A549 (cell line): ENCODE measurements around the gene GAS7. TPM values are rescaled to one million over a fixed set of nuclear protein-coding genes. Genes with fewer than 3 reads are reported as not detected.

Experiments
- ATAC-seq, 2 experiments: fragments of 200-7000 bp in 1 of 2; fragments of >200 bp in 1 of 2; cut with Nextera tagmentation in 1 of 2; cut with Tn5 transposase in 1 of 2; 3 replicates each; pipeline versions ENCODE4 v1.8.0 to v1.9.1; 2018 to 2020; ENCODE audit warnings: mild to moderate bottlenecking in 1 of 2, moderate library complexity in 1 of 2
- CTCF ChIA-PET: fragments of 300-600 bp; sonication (Branson Sonifier 250); formaldehyde crosslinking; extraction: SDS; loops from one replicate; lab custom pipeline; 2021; ENCODE audit warnings: antibody characterized with exemption, inconsistent platforms; lab: Yijun Ruan, JAX
- POLR2A ChIA-PET: fragments of 350-600 bp; formaldehyde crosslinking; extraction: SDS; loops from one replicate; lab custom pipeline; 2021; ENCODE audit warnings: antibody characterized with exemption, inconsistent platforms; lab: Yijun Ruan, JAX
- DNase-seq, 2 experiments: peaks; one replicate each; pipeline versions ENCODE4 v3.0.0 to v3.0.0-alpha.2; 2011 to 2016; ENCODE audit warnings: low read depth in 1 of 2, low spot score in 1 of 2
- FAIRE-seq: peaks from 2 replicates; lab custom pipeline; 2011; peaks lifted over from hg19 to GRCh38; lab: Jason Lieb, UNC
- H3K27ac ChIP-seq, 2 experiments: fragments of >200 bp; sonication (Bioruptor Twin); formaldehyde crosslinking; 3 replicates each; pipeline ENCODE4 v1.5.1; 2016 to 2017
- H3K4me1 ChIP-seq: fragments of >200 bp; sonication (Bioruptor Twin); formaldehyde crosslinking; 3 replicates; pipeline ENCODE4 v1.6.1; 2016
- H3K4me2 ChIP-seq: fragments of >200 bp; sonication (Bioruptor Twin); formaldehyde crosslinking; 3 replicates; pipeline ENCODE4 v1.6.1; 2016
- H3K4me3 ChIP-seq: fragments of >200 bp; sonication (Bioruptor Twin); formaldehyde crosslinking; 3 replicates; pipeline ENCODE4 v1.5.1; 2016
- H3K9me3 ChIP-seq: fragments of >200 bp; sonication (Bioruptor Twin); formaldehyde crosslinking; 3 replicates; pipeline ENCODE4 v1.6.1; 2016
- BHLHE40 ChIP-seq: IDR thresholded peaks from 2 replicates; pipeline ENCODE4 v1.6.1; 2012; ENCODE audit warnings: low read depth, low read length, inconsistent platforms
- CBX2 ChIP-seq: fragments of 200-600 bp; sonication (generic); IDR thresholded peaks from 2 replicates; pipeline ENCODE4 v1.6.1; 2016; ENCODE audit warnings: low read depth, mild to moderate bottlenecking, borderline replicate concordance
- CEBPB ChIP-seq, 2 experiments: fragments of >200 bp in 1 of 2; sonication (Bioruptor Twin) in 1 of 2; formaldehyde crosslinking in 1 of 2; IDR thresholded peaks; 2 replicates each; pipeline ENCODE4 v1.6.1; 2012 to 2016
- FOSL2 ChIP-seq, 2 experiments: fragments of 450-650 bp in 1 of 2; fragments of >200 bp in 1 of 2; sonication (Bioruptor Twin) in 1 of 2; formaldehyde crosslinking; IDR thresholded peaks; 2 replicates each; pipeline versions ENCODE4 v1.5.0 to v1.6.1; 2016 to 2020; ENCODE audit warnings: mild to moderate bottlenecking in 1 of 2, moderate library complexity in 1 of 2
- HEYL ChIP-seq: fragments of 250-450 bp; sonication (Bioruptor Pico); IDR thresholded peaks from 2 replicates; pipeline ENCODE4 v1.8.0; 2021; ENCODE audit warnings: mild to moderate bottlenecking, moderate library complexity
- HOXB13 ChIP-seq: fragments of 250-450 bp; sonication (Bioruptor Pico); IDR thresholded peaks from 2 replicates; pipeline ENCODE4 v1.5.0; 2020; ENCODE audit warnings: low read depth, mild to moderate bottlenecking, moderate library complexity
- HOXB5 ChIP-seq: fragments of 250-450 bp; sonication (Bioruptor Pico); IDR thresholded peaks from 2 replicates; pipeline ENCODE4 v1.5.0; 2020; ENCODE audit warnings: mild to moderate bottlenecking, moderate library complexity
- JUN ChIP-seq, 2 experiments: fragments of >200 bp; sonication (Bioruptor Twin); formaldehyde crosslinking; IDR thresholded peaks; 2 replicates in 1 of 2; 3 replicates in 1 of 2; pipeline ENCODE4 v1.6.1; 2016 to 2017
- JUNB ChIP-seq: fragments of >200 bp; sonication (Bioruptor Twin); formaldehyde crosslinking; IDR thresholded peaks from 2 replicates; pipeline ENCODE4 v1.6.1; 2016
- KDM1A ChIP-seq: fragments of 200-600 bp; sonication (generic); IDR thresholded peaks from 2 replicates; pipeline ENCODE4 v1.6.1; 2016; ENCODE audit warnings: low read depth, mild to moderate bottlenecking
- MAFK ChIP-seq: fragments of 450-650 bp; IDR thresholded peaks from 2 replicates; pipeline ENCODE4 v1.6.1; 2014; ENCODE audit not compliant: partially characterized antibody
- MAZ ChIP-seq: fragments of 150-350 bp; IDR thresholded peaks from 2 replicates; pipeline ENCODE4 v1.6.1; 2014; ENCODE audit warnings: antibody characterized with exemption, low read depth, low read length, borderline replicate concordance
- NPAS2 ChIP-seq: fragments of 250-450 bp; sonication (Bioruptor Pico); IDR thresholded peaks from 2 replicates; pipeline ENCODE4 v1.8.0; 2022; ENCODE audit warnings: mild to moderate bottlenecking, moderate library complexity, borderline replicate concordance
- NR3C1 ChIP-seq: fragments of >200 bp; sonication (Bioruptor Twin); formaldehyde crosslinking; IDR thresholded peaks from 3 replicates; pipeline ENCODE4 v1.6.1; 2017
- POLR2A ChIP-seq: IDR thresholded peaks from 2 replicates; pipeline ENCODE4 v1.6.1; 2012; ENCODE audit warnings: mild to moderate bottlenecking, low read length
- RAD21 ChIP-seq, 2 experiments: fragments of >200 bp in 1 of 2; sonication (Bioruptor Twin) in 1 of 2; formaldehyde crosslinking in 1 of 2; IDR thresholded peaks in 1 of 2; conservative IDR thresholded peaks in 1 of 2; 2 replicates in 1 of 2; 3 replicates in 1 of 2; pipeline ENCODE4 v1.6.1; 2012 to 2018; ENCODE audit warnings: inconsistent platforms in 1 of 2
- RCOR1 ChIP-seq: fragments of 150-350 bp; IDR thresholded peaks from 2 replicates; pipeline ENCODE4 v1.6.1; 2014; ENCODE audit warnings: antibody characterized with exemption, low read length, low read depth
- SMC3 ChIP-seq: fragments of >200 bp; sonication (Bioruptor Twin); formaldehyde crosslinking; IDR thresholded peaks from 3 replicates; pipeline ENCODE4 v1.6.1; 2018; ENCODE audit warnings: inconsistent platforms
- ZSCAN20 ChIP-seq: fragments of 250-450 bp; sonication (Bioruptor Pico); IDR thresholded peaks from 2 replicates; pipeline ENCODE4 v1.8.0; 2022; ENCODE audit warnings: mild to moderate bottlenecking, moderate library complexity
- whole genome bisulfite sequencing: methylation state at CpG from one replicate; pipeline ENCODE4 v1.1.6; 2017; ENCODE audit errors: missing lambda C conversion rate; 5-methylcytosine and 5-hydroxymethylcytosine counted together
- polyA plus RNA-seq, 4 experiments: library from polyadenylated mRNA; depleted of rRNA in 3 of 4; stranded (reverse); fragments of >200 nt; fragmentation: RNase III in 1 of 4; extraction: RNeasy Plus Mini Kit Qiagen cat#74134 plus additional on column Dnase treatment in 1 of 4; gene quantifications; 2 replicates in 3 of 4; 3 replicates in 1 of 4; pipeline ENCODE4 v1.2.3, GENCODE V29; 2011 to 2017
- TF ChIP-seq, protein P1 (sequence below): IDR thresholded peaks from 2 replicates; pipeline ENCODE4 v1.6.1; 2012
- TF ChIP-seq, protein P2 (sequence below): fragments of 250-450 bp; sonication (Bioruptor Pico); IDR thresholded peaks from 2 replicates; pipeline ENCODE4 v1.5.0; 2021; ENCODE audit warnings: mild to moderate bottlenecking, moderate library complexity, borderline replicate concordance
- TF ChIP-seq, protein P3 (sequence below): fragments of 150-350 bp; IDR thresholded peaks from 2 replicates; pipeline ENCODE4 v1.6.1; 2014; ENCODE audit warnings: low read depth, mild to moderate bottlenecking, low read length
- TF ChIP-seq, protein P4 (sequence below): fragments of 200-600 bp; sonication (generic); IDR thresholded peaks from 2 replicates; pipeline ENCODE4 v1.6.1; 2016; ENCODE audit warnings: antibody characterized with exemption, mild to moderate bottlenecking, moderate library complexity

GAS7 gene
- polyA plus RNA-seq, 2 of the 4 experiments (the other 2 are of a cell fraction) = 1.3 to 1.5 TPM

DNA sequence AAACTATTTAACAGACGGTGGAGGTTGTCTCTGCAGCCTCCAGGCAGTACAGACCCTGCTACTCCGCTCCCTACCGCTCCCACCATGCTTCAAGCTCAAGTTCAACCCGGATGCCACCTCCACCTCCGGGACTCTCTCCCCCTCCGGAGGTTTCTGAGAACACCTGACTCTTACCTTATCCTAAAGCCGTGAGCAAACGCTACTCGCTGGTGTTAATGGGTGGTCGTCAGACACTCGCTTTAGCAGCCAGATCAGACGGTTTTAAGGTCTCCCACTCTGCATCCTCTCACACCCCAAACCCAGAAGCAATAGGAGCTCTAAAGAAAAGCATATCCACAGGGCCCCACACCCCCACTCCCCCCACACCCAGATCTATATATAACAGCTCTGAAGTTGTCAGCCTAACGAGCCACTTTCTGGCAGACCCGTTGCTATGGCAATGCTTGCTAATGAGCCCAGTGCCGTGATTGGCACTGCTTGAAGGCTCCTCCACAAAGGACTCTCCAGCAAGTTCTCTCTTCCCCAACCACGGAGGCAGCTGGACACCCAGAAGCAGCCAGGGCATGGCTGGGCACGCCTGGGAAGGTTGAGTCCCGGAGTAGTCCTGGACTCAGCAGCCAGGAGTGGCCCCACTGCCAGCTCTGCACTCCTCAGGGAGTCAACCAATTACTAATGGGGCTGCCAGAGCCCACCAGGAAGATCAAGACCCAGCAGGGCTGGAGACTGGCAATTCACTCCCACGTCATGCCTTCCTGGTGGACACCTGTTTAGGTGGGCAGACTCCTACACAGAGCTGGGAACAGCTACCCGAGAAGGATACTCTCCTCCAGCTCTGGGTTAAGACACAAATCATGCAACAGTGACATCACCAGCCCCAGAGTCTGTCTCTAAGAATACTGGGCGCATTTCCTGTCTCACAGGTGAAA is 172.2 kb downstream of the GAS7 start:
- DNase-seq (no peak), FAIRE-seq (no peak), ATAC-seq (peak in 1 of 2 experiments; percentile 27; a peak in 3 of 6 replicates)
- ChIA-PET CTCF (interaction anchor here (1.2 kb wide), 2 partner anchors 11 to 200 kb away, joined by 3 to 5 read pairs; no protein-coding TSS in a partner anchor), POLR2A (no interaction called here)
- Histone ChIP-seq H3K9me3 (no peaks in the 10 kb centered on the region), H3K4me1 (0 out of 3 replicates have a peak, but pooled peaks cover 4% of the 10 kb centered on the region), H3K4me2 (no peak overlapping the region), H3K27ac (no peak overlapping the region), H3K4me3 (no peak overlapping the region)
- WGBS = 28% methylated on average over 21 of the region's 21 CpGs
- TF ChIP-seq CBX2 (no peak), FOSL2 (IDR thresholded peaks at IDR 0.05) (no peak), FOSL2 (CRISPR knock-in tag; IDR thresholded peaks at IDR 0.05) (no peak), HEYL (CRISPR knock-in tag) (no peak), MAFK (no peak), SMC3 (no peak), HOXB13 (no peak), RCOR1 (no peak)
- TF ChIP-seq, protein P1, sequence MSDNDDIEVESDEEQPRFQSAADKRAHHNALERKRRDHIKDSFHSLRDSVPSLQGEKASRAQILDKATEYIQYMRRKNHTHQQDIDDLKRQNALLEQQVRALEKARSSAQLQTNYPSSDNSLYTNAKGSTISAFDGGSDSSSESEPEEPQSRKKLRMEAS = no peak

DNA sequence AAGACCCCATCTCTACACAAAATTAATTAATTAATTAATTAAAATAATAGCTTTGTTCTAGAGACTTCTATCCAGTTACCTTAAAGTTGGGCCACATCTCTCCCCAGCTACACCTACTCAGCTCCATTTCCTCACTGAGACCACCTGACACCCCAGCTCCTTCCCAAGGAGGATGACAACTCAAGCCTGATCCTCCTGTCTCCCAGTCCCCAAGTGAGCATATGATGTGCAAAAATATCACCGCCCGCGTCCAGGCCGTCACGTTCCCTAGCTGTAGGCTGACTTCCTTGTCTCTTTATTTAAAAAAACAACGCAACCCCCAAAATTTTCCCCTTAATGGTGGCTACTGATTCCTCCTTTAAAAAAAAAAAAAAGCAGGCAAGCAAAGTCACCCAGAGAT is 173.2 kb downstream of the GAS7 start:
- ChIA-PET POLR2A (interaction anchor here (0.5 kb wide), 1 partner anchor 967 kb away, joined by 3 read pairs; no protein-coding TSS in a partner anchor), CTCF (interaction anchor here (0.6 to 1.2 kb wide), 2 partner anchors 44 to 201 kb away, joined by 3 to 5 read pairs; no protein-coding TSS in a partner anchor)

DNA sequence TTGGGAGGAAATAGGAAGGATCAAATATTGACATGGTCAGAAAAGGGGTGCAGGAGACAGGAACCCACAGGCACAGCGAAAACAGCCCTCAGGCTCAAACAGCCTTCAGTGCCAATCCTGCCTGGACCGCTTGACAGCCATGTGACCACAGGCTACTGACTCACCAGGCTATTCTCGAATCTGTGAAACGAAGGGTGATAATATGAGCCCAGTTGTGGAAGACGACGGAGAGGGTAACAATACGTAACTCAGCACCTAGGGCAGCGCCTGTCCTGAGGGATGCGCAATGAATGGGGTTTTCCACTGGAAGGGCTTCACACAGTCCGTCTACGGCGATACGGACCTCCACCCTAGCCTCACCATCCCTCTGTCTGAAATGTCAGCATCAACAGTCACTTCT is 176.0 kb downstream of the GAS7 start:
- Histone ChIP-seq H3K4me1 (no peaks in the 10 kb centered on the region), H3K4me2 (no peak overlapping the region), H3K4me3 (no peak overlapping the region), H3K9me3 (no peaks in the 10 kb centered on the region), H3K27ac (no peak overlapping the region)
- ChIA-PET CTCF (no interaction called here), POLR2A (no interaction called here)
- ATAC-seq (peak in 1 of 2 experiments; percentile 31; a peak in 2 of 6 replicates), DNase-seq (no peak), FAIRE-seq (no peak)
- no peak for TF ChIP-seq HOXB13
- TF ChIP-seq NPAS2 (CRISPR knock-in tag) = no peak
- no peak for TF ChIP-seq KDM1A
- TF ChIP-seq MAZ = no peak
- TF ChIP-seq, protein P2, sequence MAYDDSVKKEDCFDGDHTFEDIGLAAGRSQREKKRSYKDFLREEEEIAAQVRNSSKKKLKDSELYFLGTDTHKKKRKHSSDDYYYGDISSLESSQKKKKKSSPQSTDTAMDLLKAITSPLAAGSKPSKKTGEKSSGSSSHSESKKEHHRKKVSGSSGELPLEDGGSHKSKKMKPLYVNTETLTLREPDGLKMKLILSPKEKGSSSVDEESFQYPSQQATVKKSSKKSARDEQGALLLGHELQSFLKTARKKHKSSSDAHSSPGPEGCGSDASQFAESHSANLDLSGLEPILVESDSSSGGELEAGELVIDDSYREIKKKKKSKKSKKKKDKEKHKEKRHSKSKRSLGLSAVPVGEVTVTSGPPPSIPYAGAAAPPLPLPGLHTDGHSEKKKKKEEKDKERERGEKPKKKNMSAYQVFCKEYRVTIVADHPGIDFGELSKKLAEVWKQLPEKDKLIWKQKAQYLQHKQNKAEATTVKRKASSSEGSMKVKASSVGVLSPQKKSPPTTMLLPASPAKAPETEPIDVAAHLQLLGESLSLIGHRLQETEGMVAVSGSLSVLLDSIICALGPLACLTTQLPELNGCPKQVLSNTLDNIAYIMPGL = no peak
- TF ChIP-seq RAD21 (conservative IDR thresholded peaks at IDR 0.05 in 1 of 2, IDR thresholded peaks at IDR 0.05 in 1 of 2) = no peak
- TF ChIP-seq, protein P3, sequence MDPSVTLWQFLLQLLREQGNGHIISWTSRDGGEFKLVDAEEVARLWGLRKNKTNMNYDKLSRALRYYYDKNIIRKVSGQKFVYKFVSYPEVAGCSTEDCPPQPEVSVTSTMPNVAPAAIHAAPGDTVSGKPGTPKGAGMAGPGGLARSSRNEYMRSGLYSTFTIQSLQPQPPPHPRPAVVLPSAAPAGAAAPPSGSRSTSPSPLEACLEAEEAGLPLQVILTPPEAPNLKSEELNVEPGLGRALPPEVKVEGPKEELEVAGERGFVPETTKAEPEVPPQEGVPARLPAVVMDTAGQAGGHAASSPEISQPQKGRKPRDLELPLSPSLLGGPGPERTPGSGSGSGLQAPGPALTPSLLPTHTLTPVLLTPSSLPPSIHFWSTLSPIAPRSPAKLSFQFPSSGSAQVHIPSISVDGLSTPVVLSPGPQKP = no peak
- TF ChIP-seq POLR2A = no peak
- WGBS = 53% methylated on average over 13 of the region's 13 CpGs

More for the DNA sequence above, 173.2 kb downstream of the GAS7 start:
- Histone ChIP-seq H3K4me3 (no peak overlapping the region), H3K9me3 (no peaks in the 10 kb centered on the region), H3K4me2 (no peak overlapping the region), H3K27ac (no peak overlapping the region), H3K4me1 (0 out of 3 replicates have a peak, but pooled peaks cover 4% of the 10 kb centered on the region)
- WGBS = 90% methylated on average over 6 of the region's 6 CpGs
- ATAC-seq = no peak
- TF ChIP-seq CEBPB (IDR thresholded peaks at IDR 0.05) = no peak
- TF ChIP-seq NPAS2 (CRISPR knock-in tag) = no peak
- no peak for TF ChIP-seq JUN (IDR thresholded peaks at IDR 0.05)
- no peak for TF ChIP-seq NR3C1
- no peak for TF ChIP-seq ZSCAN20 (CRISPR knock-in tag)
- no peak for TF ChIP-seq BHLHE40
- no peak for TF ChIP-seq JUNB
- TF ChIP-seq HOXB13 = no peak
- TF ChIP-seq, protein P4, sequence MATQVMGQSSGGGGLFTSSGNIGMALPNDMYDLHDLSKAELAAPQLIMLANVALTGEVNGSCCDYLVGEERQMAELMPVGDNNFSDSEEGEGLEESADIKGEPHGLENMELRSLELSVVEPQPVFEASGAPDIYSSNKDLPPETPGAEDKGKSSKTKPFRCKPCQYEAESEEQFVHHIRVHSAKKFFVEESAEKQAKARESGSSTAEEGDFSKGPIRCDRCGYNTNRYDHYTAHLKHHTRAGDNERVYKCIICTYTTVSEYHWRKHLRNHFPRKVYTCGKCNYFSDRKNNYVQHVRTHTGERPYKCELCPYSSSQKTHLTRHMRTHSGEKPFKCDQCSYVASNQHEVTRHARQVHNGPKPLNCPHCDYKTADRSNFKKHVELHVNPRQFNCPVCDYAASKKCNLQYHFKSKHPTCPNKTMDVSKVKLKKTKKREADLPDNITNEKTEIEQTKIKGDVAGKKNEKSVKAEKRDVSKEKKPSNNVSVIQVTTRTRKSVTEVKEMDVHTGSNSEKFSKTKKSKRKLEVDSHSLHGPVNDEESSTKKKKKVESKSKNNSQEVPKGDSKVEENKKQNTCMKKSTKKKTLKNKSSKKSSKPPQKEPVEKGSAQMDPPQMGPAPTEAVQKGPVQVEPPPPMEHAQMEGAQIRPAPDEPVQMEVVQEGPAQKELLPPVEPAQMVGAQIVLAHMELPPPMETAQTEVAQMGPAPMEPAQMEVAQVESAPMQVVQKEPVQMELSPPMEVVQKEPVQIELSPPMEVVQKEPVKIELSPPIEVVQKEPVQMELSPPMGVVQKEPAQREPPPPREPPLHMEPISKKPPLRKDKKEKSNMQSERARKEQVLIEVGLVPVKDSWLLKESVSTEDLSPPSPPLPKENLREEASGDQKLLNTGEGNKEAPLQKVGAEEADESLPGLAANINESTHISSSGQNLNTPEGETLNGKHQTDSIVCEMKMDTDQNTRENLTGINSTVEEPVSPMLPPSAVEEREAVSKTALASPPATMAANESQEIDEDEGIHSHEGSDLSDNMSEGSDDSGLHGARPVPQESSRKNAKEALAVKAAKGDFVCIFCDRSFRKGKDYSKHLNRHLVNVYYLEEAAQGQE = no peak
- no peak for TF ChIP-seq MAZ
- no peak for TF ChIP-seq HOXB5
- FAIRE-seq = no peak
- DNase-seq = no peak
